22Rv1 (cell line): ENCODE measurements around the gene DYRK1A.

Experiments used
- ZFX ChIP-seq: fragments of 450-650 bp; IDR thresholded peaks from 2 replicates; pipeline ENCODE4 v1.6.1; 2017; ENCODE audit warnings: antibody characterized with exemption, borderline replicate concordance
- TF ChIP-seq, protein P1 (sequence below): fragments of 450-650 bp; IDR thresholded peaks from 2 replicates; pipeline ENCODE4 v1.5.1; 2017; ENCODE audit warnings: mild to moderate bottlenecking

GRCh38 chr21:37563641-37564340, 197.2 kb downstream of the DYRK1A start:
- TF ChIP-seq, protein P1, sequence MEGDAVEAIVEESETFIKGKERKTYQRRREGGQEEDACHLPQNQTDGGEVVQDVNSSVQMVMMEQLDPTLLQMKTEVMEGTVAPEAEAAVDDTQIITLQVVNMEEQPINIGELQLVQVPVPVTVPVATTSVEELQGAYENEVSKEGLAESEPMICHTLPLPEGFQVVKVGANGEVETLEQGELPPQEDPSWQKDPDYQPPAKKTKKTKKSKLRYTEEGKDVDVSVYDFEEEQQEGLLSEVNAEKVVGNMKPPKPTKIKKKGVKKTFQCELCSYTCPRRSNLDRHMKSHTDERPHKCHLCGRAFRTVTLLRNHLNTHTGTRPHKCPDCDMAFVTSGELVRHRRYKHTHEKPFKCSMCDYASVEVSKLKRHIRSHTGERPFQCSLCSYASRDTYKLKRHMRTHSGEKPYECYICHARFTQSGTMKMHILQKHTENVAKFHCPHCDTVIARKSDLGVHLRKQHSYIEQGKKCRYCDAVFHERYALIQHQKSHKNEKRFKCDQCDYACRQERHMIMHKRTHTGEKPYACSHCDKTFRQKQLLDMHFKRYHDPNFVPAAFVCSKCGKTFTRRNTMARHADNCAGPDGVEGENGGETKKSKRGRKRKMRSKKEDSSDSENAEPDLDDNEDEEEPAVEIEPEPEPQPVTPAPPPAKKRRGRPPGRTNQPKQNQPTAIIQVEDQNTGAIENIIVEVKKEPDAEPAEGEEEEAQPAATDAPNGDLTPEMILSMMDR, result no peak; the same call in 1 of the 2 replicates
- TF ChIP-seq ZFX, result no peak
